ENCODE results near the gene RAB8A. TPM values are rescaled to one million over a fixed set of nuclear protein-coding genes. Genes with fewer than 3 reads are reported as not detected.

Gene RAB8A
- total RNA-seq, 1 donor, result 99.9 TPM

DNA sequence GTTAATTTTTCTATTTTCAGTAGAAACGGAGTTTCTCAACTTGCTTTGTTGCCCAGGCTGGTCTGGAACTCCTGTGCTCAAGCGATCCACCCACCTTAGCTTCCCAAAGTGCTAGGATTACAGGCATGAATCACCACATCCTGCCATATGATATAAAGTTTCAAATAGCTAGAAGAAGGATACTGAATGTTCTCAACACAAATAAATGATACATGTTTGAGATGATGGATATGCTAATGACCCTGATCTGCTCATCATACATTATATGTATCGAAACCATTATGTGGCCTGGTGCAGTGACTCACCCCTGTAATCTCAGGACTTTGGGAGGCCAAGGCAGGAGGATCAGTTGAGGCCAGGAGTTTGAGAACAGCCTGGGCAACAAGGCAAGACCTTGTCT, 50.2 kb downstream of the RAB8A start:
- peak; percentile 45 for DNase-seq (ENCODE audit: low read depth)
- TF ChIP-seq, protein P1, sequence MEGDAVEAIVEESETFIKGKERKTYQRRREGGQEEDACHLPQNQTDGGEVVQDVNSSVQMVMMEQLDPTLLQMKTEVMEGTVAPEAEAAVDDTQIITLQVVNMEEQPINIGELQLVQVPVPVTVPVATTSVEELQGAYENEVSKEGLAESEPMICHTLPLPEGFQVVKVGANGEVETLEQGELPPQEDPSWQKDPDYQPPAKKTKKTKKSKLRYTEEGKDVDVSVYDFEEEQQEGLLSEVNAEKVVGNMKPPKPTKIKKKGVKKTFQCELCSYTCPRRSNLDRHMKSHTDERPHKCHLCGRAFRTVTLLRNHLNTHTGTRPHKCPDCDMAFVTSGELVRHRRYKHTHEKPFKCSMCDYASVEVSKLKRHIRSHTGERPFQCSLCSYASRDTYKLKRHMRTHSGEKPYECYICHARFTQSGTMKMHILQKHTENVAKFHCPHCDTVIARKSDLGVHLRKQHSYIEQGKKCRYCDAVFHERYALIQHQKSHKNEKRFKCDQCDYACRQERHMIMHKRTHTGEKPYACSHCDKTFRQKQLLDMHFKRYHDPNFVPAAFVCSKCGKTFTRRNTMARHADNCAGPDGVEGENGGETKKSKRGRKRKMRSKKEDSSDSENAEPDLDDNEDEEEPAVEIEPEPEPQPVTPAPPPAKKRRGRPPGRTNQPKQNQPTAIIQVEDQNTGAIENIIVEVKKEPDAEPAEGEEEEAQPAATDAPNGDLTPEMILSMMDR (IDR thresholded peaks at IDR 0.05; ENCODE audit: insufficient read depth, low read length), result no peak
- H3K4me3 ChIP-seq (ENCODE audit: low read depth, low read length), result no peak overlapping the region

DNA sequence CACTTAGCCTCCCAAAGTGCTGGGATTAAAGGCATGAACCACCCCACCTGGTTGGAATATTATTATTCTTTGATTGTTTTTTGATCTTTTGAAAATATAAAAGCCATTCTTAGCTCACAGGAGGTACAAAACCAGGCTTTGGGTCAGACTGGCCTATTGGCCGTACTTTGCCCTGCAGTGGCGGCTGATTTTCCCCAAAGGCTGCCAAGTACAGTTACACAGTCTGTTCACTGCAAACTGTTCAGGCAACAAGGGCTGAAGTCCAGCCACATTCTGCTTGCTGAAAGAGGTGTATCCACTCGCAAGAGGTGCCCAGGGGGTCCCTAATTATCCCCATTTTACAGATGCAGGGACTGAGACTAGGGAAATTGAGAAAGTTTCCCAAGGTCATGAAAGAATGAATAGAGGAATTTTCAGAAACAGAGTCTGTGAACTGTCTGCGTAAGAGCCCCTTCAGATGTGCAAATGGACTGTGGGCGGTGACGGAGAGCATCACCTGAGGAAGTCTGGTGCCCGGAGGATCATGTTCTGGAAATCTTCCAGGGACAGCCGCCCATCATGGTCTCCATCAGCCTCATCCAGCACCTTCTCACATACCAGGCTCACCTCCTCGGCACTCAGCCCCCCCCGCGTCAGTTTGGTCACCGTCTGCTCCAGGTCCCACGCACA, 52.7 kb downstream of the RAB8A start:
- H3K4me3 ChIP-seq (ENCODE audit: low read depth, low read length), result no peak overlapping the region
- TF ChIP-seq, protein P1 (IDR thresholded peaks at IDR 0.05; ENCODE audit: insufficient read depth, low read length), result no peak
- no peak for DNase-seq (ENCODE audit: low read depth)

DNA sequence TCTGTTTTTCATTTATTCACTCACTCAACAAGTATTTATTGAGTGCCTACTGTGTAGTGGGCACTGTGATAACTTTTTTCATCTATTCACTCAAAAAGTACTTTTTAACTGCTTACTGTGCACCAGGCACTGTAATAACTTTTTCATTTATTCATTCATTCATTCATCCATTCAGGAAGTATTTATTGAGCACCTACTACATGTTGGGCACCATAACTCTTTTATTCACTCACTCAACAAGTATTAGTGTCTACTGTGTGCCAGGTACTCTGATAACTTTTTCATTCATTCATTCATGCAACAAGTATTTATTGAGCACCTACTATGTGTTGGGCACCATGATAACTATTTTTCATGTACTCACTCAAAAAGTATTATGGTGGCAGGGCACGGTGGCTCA, 54.7 kb downstream of the RAB8A start:
- no peak for DNase-seq (ENCODE audit: low read depth)
- TF ChIP-seq, protein P1 (IDR thresholded peaks at IDR 0.05; ENCODE audit: insufficient read depth, low read length), result no peak
- no peak overlapping the region for H3K4me3 ChIP-seq (ENCODE audit: low read depth, low read length)

DNA sequence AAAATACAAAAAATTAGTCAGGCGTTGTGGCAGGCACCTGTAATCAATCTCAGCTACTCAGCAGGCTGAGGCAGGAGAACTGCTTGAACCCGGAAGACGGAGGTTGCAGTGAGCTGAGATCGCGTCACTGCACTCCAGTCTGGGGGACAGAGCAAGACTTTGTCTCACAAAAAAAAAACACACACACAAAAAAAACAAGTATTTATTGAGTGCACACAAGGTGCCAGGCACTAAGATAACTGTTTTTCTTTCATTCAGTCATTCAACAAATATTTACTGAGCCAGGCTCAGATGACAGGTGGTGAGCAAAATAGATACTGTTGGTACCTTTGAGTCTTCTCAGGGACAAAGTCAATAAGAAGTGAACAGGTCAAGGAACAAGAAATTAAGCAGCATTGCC, 55.4 kb downstream of the RAB8A start:
- TF ChIP-seq, protein P1 (IDR thresholded peaks at IDR 0.05; ENCODE audit: insufficient read depth, low read length), result no peak
- DNase-seq (ENCODE audit: low read depth), result no peak

DNA sequence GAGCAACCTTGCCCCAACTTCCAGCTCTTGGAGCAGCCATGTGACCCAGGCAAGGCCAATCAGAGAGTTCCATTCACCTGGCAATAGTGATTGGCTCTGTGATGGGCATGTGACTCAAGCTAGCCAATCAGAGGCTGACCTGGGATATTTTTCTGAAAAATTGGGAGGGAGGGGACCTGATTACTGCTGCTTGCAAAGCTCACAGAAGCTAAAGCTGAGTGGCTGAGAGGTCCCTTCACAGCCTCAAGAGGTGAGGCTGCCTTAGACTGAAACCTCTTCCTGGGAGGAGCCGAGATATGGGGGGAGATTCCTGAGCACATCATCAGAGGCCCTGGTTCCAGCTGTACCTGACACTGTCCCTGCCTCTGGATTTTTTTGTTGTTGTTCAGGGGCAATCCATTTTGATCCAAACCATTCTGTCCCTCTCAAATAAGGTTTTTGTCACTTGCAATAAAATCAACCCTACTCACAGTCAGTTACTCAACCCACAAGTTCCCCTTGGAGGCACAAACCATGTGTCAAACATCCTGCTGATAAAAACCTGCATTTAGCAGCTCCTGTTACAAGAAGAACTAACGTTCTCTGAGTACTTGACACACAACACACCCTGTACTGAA, 56.9 kb downstream of the RAB8A start:
- no peak overlapping the region for H3K4me3 ChIP-seq (ENCODE audit: low read depth, low read length)
- TF ChIP-seq, protein P1 (IDR thresholded peaks at IDR 0.05; ENCODE audit: insufficient read depth, low read length), result no peak
- DNase-seq (ENCODE audit: low read depth), result peak; percentile 31

More for the DNA sequence above, 55.4 kb downstream of the RAB8A start:
- no peak overlapping the region for H3K4me3 ChIP-seq (ENCODE audit: low read depth, low read length)

DNA sequence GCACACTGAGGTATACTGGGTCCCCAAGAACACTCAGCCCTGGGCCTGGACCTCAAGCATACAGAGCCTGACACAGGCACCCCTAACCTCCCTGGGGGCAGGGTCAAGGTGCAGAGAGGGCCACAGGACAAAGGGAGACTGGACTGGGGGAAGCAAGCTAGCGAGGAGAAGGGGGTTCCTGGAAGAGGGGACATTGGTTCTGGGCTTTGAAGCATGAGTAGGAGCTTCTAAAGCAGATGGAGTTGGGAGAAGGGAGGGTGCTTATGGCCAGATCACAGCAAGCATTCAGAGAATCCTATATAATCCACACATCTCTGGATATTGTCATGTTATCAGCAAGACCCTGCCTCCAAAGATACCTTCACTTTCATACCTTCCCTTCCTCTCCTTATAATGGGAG, 58.4 kb downstream of the RAB8A start:
- TF ChIP-seq, protein P1 (IDR thresholded peaks at IDR 0.05; ENCODE audit: insufficient read depth, low read length), result no peak
- no peak overlapping the region for H3K4me3 ChIP-seq (ENCODE audit: low read depth, low read length)
- no peak for DNase-seq (ENCODE audit: low read depth)
